PC-9 (cell line): ENCODE data around the gene CACNA1B. TPM values are rescaled to one million over a fixed set of nuclear protein-coding genes. Genes with fewer than 3 reads are reported as not detected.
A peak's percentile ranks its signal among the peaks of the same experiment; 100 is the strongest.

ENCODE experiments used
- BruUV-seq: library from RNA; stranded (reverse); fragments of 400-500 nt; replicated peaks from 2 replicates; lab custom pipeline; 2021; lab: Mats Ljungman, UMichigan
- CTCF ChIA-PET: fragments of 300-600 bp; sonication (Branson Sonifier 250); formaldehyde crosslinking; loops from one replicate; lab custom pipeline; 2022; ENCODE audit warnings: antibody characterized with exemption; lab: Charles Lee
- POLR2A ChIA-PET: fragments of 300-600 bp; sonication (Branson Sonifier 250); formaldehyde crosslinking; loops from one replicate; lab custom pipeline; 2022; ENCODE audit warnings: antibody characterized with exemption; ENCODE audit not compliant: unreplicated experiment; lab: Charles Lee
- DNase-seq, 2 experiments: peaks; one replicate each; pipeline versions ENCODE4 v3.0.0 to v3.0.0-alpha.2; 2015 to 2022; ENCODE audit warnings: mixed read lengths in 1 of 2
- H2AFZ ChIP-seq: fragments of 200-600 bp; sonication (generic); 2 replicates; pipeline ENCODE4 v1.8.1; 2017; ENCODE audit warnings: antibody characterized with exemption
- H3F3A ChIP-seq: fragments of 200-600 bp; sonication (generic); 2 replicates; pipeline ENCODE4 v1.8.1; 2017; ENCODE audit warnings: antibody characterized with exemption, mild to moderate bottlenecking, low read depth; ENCODE audit not compliant: insufficient read depth
- H3K27ac ChIP-seq: fragments of 200-600 bp; sonication (generic); 2 replicates; pipeline ENCODE4 v1.6.1; 2016; ENCODE audit warnings: mixed run types
- H3K27me3 ChIP-seq: fragments of 200-600 bp; sonication (generic); 2 replicates; pipeline ENCODE4 v1.6.1; 2016; ENCODE audit warnings: low read depth, mixed run types; ENCODE audit not compliant: insufficient read depth
- H3K36me3 ChIP-seq: fragments of 200-600 bp; sonication (generic); 2 replicates; pipeline ENCODE4 v1.6.1; 2016; ENCODE audit warnings: low read depth, mixed run types
- H3K4me1 ChIP-seq: fragments of 200-600 bp; sonication (generic); replicated peaks from 2 replicates; pipeline ENCODE4 v1.6.1; 2016; ENCODE audit warnings: mixed run types; ENCODE audit not compliant: insufficient read depth
- H3K4me2 ChIP-seq: fragments of 200-600 bp; sonication (generic); 2 replicates; pipeline ENCODE4 v1.6.1; 2017; ENCODE audit warnings: mixed run types
- H3K4me3 ChIP-seq: fragments of 200-600 bp; sonication (generic); 2 replicates; pipeline ENCODE4 v1.6.1; 2016; ENCODE audit warnings: mixed run types
- H3K79me2 ChIP-seq: fragments of 200-600 bp; sonication (generic); 2 replicates; pipeline ENCODE4 v1.6.1; 2017; ENCODE audit warnings: low read depth, mixed run types
- H3K9me2 ChIP-seq: fragments of 200-600 bp; sonication (generic); 2 replicates; pipeline ENCODE4 v1.8.1; 2017; ENCODE audit warnings: mild to moderate bottlenecking; ENCODE audit not compliant: insufficient read depth
- H3K9me3 ChIP-seq: fragments of 200-600 bp; sonication (generic); 2 replicates; pipeline ENCODE4 v1.8.1; 2016; ENCODE audit warnings: low read depth; ENCODE audit not compliant: insufficient read depth
- H4K20me1 ChIP-seq: fragments of 200-600 bp; sonication (generic); 2 replicates; pipeline ENCODE4 v1.8.1; 2017; ENCODE audit not compliant: insufficient read depth
- EZH2 ChIP-seq: fragments of 200-600 bp; sonication (generic); IDR thresholded peaks from 2 replicates; pipeline ENCODE4 v1.8.0; 2017; ENCODE audit warnings: antibody characterized with exemption, low read depth
- intact Hi-C: fragments of 100-400 bp; cut with micrococcal nuclease; formaldehyde crosslinking; loops from one replicate; pipeline ENCODE4 v1.10.0; 2022; ENCODE audit not compliant: unreplicated experiment
- total RNA-seq: library from RNA; stranded (reverse); gene quantifications from 2 replicates; pipeline ENCODE4 v1.2.3, GENCODE V29; 2021
- TF ChIP-seq, protein P1 (sequence below): fragments of 200-600 bp; sonication (generic); conservative IDR thresholded peaks from 2 replicates; pipeline ENCODE4 v1.6.1; 2017; ENCODE audit warnings: mixed run types, antibody characterized with exemption, mild to moderate bottlenecking, moderate library complexity

The CACNA1B gene
- total RNA-seq, 1 experiment from 2014 or later = not detected

DNA sequence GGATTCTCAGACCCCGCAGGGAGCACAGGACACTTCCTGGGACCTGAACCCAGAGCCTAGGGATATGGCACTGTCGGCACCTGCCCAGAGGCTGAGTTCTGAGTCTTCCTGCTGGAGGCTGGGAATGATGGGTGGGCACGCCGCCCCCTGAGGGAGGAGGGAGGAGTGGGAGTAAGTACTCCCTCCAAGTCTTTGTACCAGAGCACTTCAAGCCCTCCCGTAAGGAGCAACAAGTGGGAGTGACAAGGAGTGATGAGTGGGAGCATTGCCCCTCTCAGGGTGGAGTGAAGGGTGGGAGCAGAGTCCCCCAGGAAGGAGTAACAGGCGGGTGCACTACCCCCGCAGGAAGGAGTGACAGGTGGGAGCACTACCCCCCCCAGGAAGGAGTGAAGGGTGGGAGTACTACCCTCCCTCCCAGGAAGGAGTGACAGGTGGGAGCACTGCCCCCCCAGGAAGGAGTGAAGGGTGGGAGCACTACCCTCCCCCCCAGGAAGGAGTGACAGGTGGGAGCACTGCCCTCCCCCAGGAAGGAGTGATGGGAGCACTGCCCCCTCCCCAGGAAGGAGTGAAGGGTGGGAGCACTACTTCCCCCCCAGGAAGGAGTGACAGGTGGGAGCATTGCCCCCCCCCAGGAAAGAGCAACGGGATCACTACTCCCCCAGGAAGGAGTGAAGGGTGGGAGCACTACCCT is 100.1 kb downstream of the CACNA1B start:
- peaks cover 24% of the 10 kb centered on the region; the same call in 1 of the 2 replicates for H3K27me3 ChIP-seq

DNA sequence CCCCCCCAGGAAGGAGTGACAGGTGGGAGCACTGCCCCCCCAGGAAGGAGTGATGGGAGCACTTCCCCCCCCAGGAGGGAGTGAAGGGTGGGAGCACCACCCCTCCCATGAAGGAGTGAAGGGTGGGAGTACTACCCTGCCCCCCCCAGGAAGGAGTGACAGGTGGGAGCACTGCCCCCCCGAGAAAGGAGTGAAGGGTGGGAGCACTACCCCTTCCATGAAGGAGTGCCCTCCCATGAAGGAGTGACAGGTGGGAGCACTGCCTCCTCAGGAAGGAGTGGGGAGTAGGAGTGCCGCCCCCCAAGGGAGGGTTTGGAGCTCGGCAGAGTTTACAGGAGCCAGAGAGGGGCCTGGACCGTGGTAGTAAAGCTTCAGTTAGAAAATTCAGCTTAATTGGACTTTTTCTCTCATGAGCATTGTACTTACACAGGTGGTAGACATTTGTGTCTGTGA is 100.7 kb downstream of the CACNA1B start:
- H3F3A ChIP-seq = no peaks in the 10 kb centered on the region
- no peak overlapping the region for H2AFZ ChIP-seq
- intact Hi-C loops = no loop called here
- H3K79me2 ChIP-seq = no peaks in the 10 kb centered on the region
- H3K36me3 ChIP-seq = no peaks in the 10 kb centered on the region
- TF ChIP-seq, protein P1, sequence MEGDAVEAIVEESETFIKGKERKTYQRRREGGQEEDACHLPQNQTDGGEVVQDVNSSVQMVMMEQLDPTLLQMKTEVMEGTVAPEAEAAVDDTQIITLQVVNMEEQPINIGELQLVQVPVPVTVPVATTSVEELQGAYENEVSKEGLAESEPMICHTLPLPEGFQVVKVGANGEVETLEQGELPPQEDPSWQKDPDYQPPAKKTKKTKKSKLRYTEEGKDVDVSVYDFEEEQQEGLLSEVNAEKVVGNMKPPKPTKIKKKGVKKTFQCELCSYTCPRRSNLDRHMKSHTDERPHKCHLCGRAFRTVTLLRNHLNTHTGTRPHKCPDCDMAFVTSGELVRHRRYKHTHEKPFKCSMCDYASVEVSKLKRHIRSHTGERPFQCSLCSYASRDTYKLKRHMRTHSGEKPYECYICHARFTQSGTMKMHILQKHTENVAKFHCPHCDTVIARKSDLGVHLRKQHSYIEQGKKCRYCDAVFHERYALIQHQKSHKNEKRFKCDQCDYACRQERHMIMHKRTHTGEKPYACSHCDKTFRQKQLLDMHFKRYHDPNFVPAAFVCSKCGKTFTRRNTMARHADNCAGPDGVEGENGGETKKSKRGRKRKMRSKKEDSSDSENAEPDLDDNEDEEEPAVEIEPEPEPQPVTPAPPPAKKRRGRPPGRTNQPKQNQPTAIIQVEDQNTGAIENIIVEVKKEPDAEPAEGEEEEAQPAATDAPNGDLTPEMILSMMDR = no peak
- TF ChIP-seq EZH2 = no peak
- DNase-seq = no peak
- no peaks in the 10 kb centered on the region for H3K9me3 ChIP-seq
- BruUV-seq = no TSS peak
- no peaks in the 10 kb centered on the region for H4K20me1 ChIP-seq
- no peak overlapping the region for H3K27ac ChIP-seq
- CTCF ChIA-PET = no interaction called here
- H3K4me3 ChIP-seq = no peak overlapping the region
- no peak overlapping the region for H3K4me2 ChIP-seq
- POLR2A ChIA-PET = no interaction called here
- no peaks in the 10 kb centered on the region for H3K9me2 ChIP-seq
- peaks cover 20% of the 10 kb centered on the region; the same call in 1 of the 2 replicates for H3K27me3 ChIP-seq
- no peaks in the 10 kb centered on the region for H3K4me1 ChIP-seq

More for the DNA sequence above, 100.1 kb downstream of the CACNA1B start:
- Histone ChIP-seq H3K27ac (no peak overlapping the region), H4K20me1 (no peaks in the 10 kb centered on the region), H3K4me2 (no peak overlapping the region), H3F3A (no peaks in the 10 kb centered on the region), H3K9me2 (no peaks in the 10 kb centered on the region), H3K4me1 (no peaks in the 10 kb centered on the region), H2AFZ (no peak overlapping the region), H3K4me3 (no peak overlapping the region), H3K36me3 (no peaks in the 10 kb centered on the region), H3K9me3 (no peaks in the 10 kb centered on the region), H3K79me2 (no peaks in the 10 kb centered on the region)
- POLR2A ChIA-PET = no interaction called here
- no peak for TF ChIP-seq EZH2
- TF ChIP-seq, protein P1 = no peak
- CTCF ChIA-PET = no interaction called here
- intact Hi-C loops = no loop called here
- BruUV-seq = no TSS peak
- no peak for DNase-seq

DNA sequence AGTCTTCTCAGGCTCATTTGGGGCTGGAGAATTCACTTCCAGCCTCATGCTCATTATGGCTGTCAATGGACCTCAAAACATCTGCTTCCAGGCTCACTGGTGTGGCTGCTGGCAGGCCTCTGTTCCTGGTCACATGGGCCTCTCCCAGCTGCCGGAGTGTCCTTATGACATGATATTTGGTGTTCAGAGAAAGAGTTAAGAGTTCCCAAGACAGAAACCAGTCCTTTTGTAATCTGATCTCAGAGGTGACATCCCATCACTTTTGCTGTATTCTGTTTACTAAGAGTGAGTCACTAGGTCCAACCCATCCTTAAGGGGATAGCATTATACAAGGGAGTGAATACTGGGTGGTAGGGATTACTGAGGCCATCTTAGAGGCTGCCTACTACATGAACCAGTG is 104.6 kb downstream of the CACNA1B start:
- H3K27ac ChIP-seq = no peak overlapping the region
- no peak overlapping the region for H3K4me2 ChIP-seq
- H3K4me3 ChIP-seq = no peak overlapping the region
- peaks cover 48% of the 10 kb centered on the region for H3K27me3 ChIP-seq
- no peaks in the 10 kb centered on the region for H3K9me3 ChIP-seq
- no peaks in the 10 kb centered on the region for H3K79me2 ChIP-seq
- DNase-seq = peak; percentile 17 to 59
- no peaks in the 10 kb centered on the region for H3K4me1 ChIP-seq
- intact Hi-C loops = no loop called here
- H3K36me3 ChIP-seq = no peaks in the 10 kb centered on the region
- H4K20me1 ChIP-seq = no peaks in the 10 kb centered on the region
- no peak overlapping the region for H2AFZ ChIP-seq
- H3K9me2 ChIP-seq = no peaks in the 10 kb centered on the region
- no TSS peak for BruUV-seq
- H3F3A ChIP-seq = no peaks in the 10 kb centered on the region
- POLR2A ChIA-PET = no interaction called here
- CTCF ChIA-PET = no interaction called here
- no peak for TF ChIP-seq EZH2
- TF ChIP-seq, protein P1 = no peak
